Neural cell (in vitro differentiated cells): ENCODE results near the gene PDIA2.

ENCODE experiments used
- EP300 ChIP-seq: fragments of 450-650 bp; conservative IDR thresholded peaks from 2 replicates; pipeline ENCODE4 v1.6.1; 2014; ENCODE audit warnings: antibody characterized with exemption, mild to moderate bottlenecking, moderate library complexity; ENCODE audit not compliant: poor library complexity, severe bottlenecking
- POLR2AphosphoS5 ChIP-seq: IDR thresholded peaks from 2 replicates; pipeline ENCODE4 v1.6.1; 2012
- TAF1 ChIP-seq: IDR thresholded peaks from 2 replicates; pipeline ENCODE4 v1.6.1; 2012; ENCODE audit warnings: low read depth
- TF ChIP-seq, protein P1 (sequence below): fragments of 450-650 bp; IDR thresholded peaks from 2 replicates; pipeline ENCODE4 v1.5.1; 2014; ENCODE audit warnings: antibody characterized with exemption, mild to moderate bottlenecking, moderate library complexity; ENCODE audit not compliant: poor library complexity, severe bottlenecking

DNA sequence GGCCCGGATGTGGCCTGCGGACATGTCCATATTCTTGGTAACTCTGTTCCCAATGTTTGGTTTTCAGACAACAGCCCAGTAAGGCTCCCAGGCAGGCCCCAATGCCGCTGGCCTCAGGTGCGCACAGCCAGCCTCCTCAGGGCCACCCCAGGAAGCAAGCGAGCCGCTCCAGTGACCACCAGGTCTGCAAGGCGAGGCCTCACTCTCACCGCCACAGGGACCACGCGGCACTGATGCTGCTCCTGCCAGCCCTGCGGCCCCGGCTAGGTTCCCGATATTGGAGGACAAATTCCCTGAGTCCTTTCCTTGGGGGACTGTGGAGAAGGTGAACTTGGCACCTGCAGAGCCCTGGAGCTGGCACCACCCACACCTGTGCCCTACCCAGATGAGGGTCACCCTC lies 19.0 kb downstream of the PDIA2 start:
- TF ChIP-seq, protein P1, sequence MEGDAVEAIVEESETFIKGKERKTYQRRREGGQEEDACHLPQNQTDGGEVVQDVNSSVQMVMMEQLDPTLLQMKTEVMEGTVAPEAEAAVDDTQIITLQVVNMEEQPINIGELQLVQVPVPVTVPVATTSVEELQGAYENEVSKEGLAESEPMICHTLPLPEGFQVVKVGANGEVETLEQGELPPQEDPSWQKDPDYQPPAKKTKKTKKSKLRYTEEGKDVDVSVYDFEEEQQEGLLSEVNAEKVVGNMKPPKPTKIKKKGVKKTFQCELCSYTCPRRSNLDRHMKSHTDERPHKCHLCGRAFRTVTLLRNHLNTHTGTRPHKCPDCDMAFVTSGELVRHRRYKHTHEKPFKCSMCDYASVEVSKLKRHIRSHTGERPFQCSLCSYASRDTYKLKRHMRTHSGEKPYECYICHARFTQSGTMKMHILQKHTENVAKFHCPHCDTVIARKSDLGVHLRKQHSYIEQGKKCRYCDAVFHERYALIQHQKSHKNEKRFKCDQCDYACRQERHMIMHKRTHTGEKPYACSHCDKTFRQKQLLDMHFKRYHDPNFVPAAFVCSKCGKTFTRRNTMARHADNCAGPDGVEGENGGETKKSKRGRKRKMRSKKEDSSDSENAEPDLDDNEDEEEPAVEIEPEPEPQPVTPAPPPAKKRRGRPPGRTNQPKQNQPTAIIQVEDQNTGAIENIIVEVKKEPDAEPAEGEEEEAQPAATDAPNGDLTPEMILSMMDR = no peak
- TF ChIP-seq EP300 (no peak), TAF1 (no peak), POLR2AphosphoS5 (no peak)
